ENCODE measurements around the gene MICAL1.

MICAL1 gene

GRCh38 chr6:109420751-109421150 is 34.8 kb downstream of the MICAL1 start:
- DNase-seq (ENCODE audit: low read depth): peak; percentile 42
- TF ChIP-seq MYC (IDR thresholded peaks at IDR 0.05; ENCODE audit: low read depth, low read length) (no peak), POLR2A (IDR thresholded peaks at IDR 0.05; ENCODE audit: extremely low read depth, insufficient read length) (no peak), CTCF (IDR thresholded peaks at IDR 0.05; ENCODE audit: low read depth, low read length) (no peak)
- H3K4me3 ChIP-seq (ENCODE audit: low read depth, low read length): no peak overlapping the region

GRCh38 chr6:109417646-109418045 is 37.9 kb downstream of the MICAL1 start:
- no peak overlapping the region for H3K4me3 ChIP-seq (ENCODE audit: low read depth, low read length)
- no peak for TF ChIP-seq MYC (IDR thresholded peaks at IDR 0.05; ENCODE audit: low read depth, low read length)
- TF ChIP-seq POLR2A (IDR thresholded peaks at IDR 0.05; ENCODE audit: extremely low read depth, insufficient read length): no peak
- TF ChIP-seq MAX (IDR thresholded peaks at IDR 0.05; ENCODE audit: low read depth, low read length): no peak
- TF ChIP-seq CTCF (IDR thresholded peaks at IDR 0.05; ENCODE audit: low read depth, low read length): no peak
- no peak for DNase-seq (ENCODE audit: low read depth)

GRCh38 chr6:109411034-109411433 is 44.5 kb downstream of the MICAL1 start:
- TF ChIP-seq MYC (IDR thresholded peaks at IDR 0.05; ENCODE audit: low read depth, low read length) (no peak), MAX (IDR thresholded peaks at IDR 0.05; ENCODE audit: low read depth, low read length) (no peak), POLR2A (IDR thresholded peaks at IDR 0.05; ENCODE audit: extremely low read depth, insufficient read length) (no peak), CTCF (IDR thresholded peaks at IDR 0.05; ENCODE audit: low read depth, low read length) (no peak)
- DNase-seq (ENCODE audit: low read depth): no peak
- H3K4me3 ChIP-seq (ENCODE audit: low read depth, low read length): no peak overlapping the region

- no peak for TF ChIP-seq MYC (IDR thresholded peaks at IDR 0.05; ENCODE audit: low read depth, low read length)
- TF ChIP-seq POLR2A (IDR thresholded peaks at IDR 0.05; ENCODE audit: extremely low read depth, insufficient read length): no peak
- no peak for TF ChIP-seq MAX (IDR thresholded peaks at IDR 0.05; ENCODE audit: low read depth, low read length)
- TF ChIP-seq CTCF (IDR thresholded peaks at IDR 0.05; ENCODE audit: low read depth, low read length): no peak
- peak; percentile 46 for DNase-seq (ENCODE audit: low read depth)
Observed at GRCh38 chr6:109406196-109406595, 49.4 kb downstream of the MICAL1 start.

GRCh38 chr6:109397020-109397419 is 58.6 kb downstream of the MICAL1 start:
- DNase-seq (ENCODE audit: low read depth): peak; percentile 55
- TF ChIP-seq CTCF (IDR thresholded peaks at IDR 0.05; ENCODE audit: low read depth, low read length): peak; percentile 39
- no peak for TF ChIP-seq MAX (IDR thresholded peaks at IDR 0.05; ENCODE audit: low read depth, low read length)
- no peak overlapping the region for H3K4me3 ChIP-seq (ENCODE audit: low read depth, low read length)

More at GRCh38 chr6:109406196-109406595, 49.4 kb downstream of the MICAL1 start:
- H3K4me3 ChIP-seq (ENCODE audit: low read depth, low read length): no peak overlapping the region

- H3K4me3 ChIP-seq (ENCODE audit: low read depth, low read length): no peak overlapping the region
- TF ChIP-seq POLR2A (IDR thresholded peaks at IDR 0.05; ENCODE audit: extremely low read depth, insufficient read length): no peak
- no peak for TF ChIP-seq CTCF (IDR thresholded peaks at IDR 0.05; ENCODE audit: low read depth, low read length)
- no peak for TF ChIP-seq MAX (IDR thresholded peaks at IDR 0.05; ENCODE audit: low read depth, low read length)
- no peak for TF ChIP-seq MYC (IDR thresholded peaks at IDR 0.05; ENCODE audit: low read depth, low read length)
- no peak for DNase-seq (ENCODE audit: low read depth)
Observed at GRCh38 chr6:109396046-109396718, 59.4 kb downstream of the MICAL1 start.
